Fibroblast of the conjunctiva (primary cell): Measurements from ENCODE around the gene ADIPOR2.
"Not testable (repeated sequence)": the region's sequence is repeated elsewhere in the genome, so short reads cannot be mapped to it uniquely, and the experiment has no call there.

ENCODE experiments used
- DNase-seq: peaks from one replicate; pipeline ENCODE4 v3.0.0-alpha.2; 2010; ENCODE audit warnings: low read depth

The ADIPOR2 gene

DNA sequence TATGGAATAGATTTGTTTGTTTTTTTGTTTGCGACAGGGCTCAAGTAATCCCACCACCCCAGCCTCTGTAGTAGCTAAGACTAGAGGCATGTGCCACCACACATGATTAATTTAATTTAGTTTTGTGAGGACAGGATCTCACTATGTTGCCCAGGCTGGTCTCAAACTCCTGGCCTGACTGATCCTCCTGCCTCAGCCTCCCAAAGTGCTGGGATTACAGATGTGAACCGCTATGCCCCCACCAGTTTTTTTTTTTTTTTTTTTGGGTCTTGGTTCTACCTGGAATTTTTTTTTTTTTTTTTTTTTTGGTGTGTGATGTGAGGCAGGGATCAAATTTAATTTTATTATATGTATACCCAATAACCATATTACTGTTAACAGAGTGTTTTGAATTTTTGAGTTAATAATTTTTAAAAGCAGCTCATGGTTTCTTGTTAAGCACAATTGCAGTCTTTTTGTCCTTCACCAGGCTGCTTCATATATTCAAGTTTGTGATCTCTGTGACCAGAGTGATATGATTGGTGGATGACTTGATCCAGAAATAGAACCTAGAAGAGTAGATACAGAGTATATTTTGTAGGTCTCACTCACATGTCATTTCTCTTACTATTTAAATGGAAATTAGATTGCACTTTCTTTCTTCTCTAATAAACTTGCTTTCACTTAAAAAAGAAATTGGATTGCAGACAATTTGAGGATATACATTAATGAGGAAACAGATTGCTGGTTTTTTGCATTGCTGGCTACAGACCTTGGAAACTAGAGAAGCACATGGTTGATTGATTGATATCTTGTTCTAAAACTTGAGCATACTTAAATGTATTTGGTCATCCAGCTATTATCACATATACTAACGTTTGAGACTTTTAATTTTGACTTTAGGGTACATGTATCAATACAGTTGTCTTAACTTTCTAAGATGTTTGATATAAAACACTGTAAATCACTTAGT lies 13.2 kb downstream of the ADIPOR2 start:
- DNase-seq = no peak

DNA sequence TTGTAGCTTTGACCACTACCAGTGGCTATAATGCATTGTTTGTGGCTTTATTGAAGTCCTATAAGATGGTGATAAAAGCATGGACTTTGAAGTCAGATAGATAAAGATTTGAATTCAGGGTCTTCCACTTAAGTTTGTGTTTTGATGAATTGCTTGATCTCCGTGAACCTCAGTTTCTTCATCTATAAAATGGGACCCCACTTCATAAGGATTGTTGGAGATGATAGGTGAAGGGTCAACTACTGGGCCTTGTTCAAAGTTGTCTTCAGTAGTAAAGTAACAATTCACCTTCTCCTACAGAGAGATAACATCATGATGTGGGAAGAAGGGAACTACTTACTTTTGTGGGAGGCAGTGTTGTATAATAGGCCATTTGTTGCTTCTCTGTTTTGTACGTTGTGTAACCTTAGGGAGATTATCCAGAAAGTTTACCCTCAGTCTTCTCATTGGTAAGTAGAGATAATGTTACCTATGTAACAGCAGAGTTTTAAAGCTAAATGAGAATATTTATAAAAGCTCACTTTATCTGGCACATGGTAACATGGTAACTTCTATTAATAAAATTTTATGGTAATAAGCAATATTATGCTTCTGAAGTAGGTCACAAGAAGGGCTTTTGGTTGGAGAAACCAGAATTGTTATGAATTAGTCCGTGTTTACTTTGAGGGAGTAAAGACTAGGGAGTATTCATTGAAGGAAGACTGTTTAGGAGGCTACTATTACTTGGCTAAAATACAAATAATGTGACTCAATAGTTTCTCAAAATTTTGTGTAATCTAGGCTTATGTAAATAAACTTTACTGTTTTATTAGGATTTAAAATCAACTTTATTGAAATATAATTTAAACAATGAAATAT lies 15.1 kb downstream of the ADIPOR2 start:
- no peak for DNase-seq

DNA sequence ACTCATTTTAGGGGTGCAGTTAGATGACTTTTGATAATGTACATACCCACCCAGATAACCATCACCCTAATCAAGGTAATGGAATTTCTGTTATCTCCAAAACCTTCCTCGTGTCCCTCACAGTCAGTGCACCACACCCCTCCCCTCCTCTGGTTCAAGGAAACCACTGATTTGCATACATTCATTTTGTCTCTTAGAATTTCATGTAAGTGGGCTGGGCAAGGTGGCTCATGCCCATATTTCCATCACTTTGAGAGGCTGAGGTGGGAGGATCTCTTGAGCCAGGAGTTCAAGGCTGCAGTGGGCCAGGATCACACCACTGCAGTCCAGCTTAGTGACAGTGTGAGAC lies 15.7 kb downstream of the ADIPOR2 start:
- DNase-seq = no peak

DNA sequence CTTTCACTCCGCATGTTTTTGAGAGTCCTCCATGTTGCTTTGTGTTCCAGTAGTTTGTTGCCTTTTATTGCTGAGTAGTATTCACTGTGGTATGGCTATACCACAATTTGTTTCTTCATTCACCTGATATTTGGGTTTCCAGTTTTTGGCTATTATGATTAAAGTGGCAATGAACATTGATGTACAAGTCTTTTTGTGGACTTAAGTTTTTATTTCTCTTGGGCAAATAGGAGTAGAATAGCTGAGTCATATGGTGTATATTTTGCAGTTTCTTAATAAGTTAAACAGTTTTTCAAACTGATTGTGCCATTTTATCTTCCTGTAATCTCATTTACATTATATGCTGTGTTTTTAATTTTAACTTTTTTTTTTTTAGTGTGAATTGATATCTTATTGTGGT lies 16.2 kb downstream of the ADIPOR2 start:
- no peak for DNase-seq

DNA sequence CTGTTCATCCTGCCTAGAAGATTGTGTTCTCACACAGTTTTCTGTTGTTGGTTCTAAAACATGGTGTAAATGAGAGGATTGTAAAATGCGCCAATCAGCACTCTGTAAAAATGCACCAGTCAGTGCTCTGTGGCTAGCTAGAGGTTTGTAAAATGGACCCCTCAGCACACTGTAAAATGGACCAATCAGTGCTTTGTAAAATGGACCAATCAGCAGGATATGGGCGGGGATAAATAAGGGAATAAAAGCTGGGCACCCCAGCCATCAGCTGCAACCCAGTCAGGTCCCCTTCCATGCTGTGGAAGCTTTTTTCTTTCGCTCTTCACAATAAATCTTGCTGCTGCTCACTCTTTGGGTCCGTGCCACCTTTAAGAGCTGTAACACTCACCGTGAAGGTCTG lies 19.1 kb downstream of the ADIPOR2 start:
- DNase-seq = not testable (repeated sequence)

DNA sequence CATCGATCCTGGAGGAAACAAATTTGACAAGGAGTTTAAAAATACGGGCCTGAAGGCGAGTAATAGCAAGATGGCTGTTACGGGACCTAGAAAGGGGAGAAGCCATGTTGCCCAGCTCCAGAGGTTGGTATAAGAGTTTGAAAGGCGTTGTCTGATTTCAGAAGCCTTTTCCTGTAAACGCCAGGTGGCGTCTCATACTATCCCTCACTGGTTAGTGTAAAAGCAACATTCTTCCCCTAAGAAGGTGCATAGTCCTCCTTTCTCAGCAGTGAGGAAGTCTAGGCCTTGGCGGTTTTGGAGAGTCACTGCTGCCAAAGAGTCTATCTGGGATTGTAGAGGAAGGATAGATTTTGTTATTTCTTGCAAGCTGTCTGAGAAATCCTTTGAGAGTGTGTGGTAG lies 20.0 kb downstream of the ADIPOR2 start:
- DNase-seq = not testable (repeated sequence)

DNA sequence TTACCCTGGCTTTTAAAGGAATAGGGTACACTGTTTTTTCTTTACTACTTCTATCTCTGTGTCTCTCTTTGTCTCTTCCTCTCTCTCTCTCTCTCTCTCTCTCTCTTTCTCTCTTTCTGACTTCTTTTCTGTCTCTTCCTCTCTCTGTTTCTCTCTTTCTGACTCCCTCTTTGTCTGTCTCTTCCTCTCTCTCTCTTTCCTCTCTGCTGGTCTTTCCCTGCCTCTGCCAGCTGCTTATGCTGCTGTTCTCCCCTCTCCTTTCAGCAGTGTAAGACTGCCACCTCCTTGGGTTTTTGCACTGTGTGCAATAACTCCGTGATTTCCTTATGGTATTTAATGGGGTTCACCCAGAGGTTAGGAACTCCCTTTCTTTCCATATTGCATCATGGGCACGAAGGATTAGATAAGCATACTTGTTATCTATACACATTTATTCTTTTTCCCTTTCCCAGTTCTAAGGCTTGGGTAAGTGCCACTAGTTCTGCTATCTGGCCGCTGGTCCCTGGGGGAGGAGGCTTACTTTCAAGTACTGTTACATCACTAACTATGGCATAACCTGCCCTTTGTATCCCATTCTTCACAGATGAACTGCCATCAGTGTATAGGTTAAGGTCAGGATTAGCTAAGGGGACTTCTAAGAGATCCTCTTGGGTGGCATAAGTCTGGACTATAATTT lies 20.8 kb downstream of the ADIPOR2 start:
- DNase-seq = not testable (repeated sequence)

DNA sequence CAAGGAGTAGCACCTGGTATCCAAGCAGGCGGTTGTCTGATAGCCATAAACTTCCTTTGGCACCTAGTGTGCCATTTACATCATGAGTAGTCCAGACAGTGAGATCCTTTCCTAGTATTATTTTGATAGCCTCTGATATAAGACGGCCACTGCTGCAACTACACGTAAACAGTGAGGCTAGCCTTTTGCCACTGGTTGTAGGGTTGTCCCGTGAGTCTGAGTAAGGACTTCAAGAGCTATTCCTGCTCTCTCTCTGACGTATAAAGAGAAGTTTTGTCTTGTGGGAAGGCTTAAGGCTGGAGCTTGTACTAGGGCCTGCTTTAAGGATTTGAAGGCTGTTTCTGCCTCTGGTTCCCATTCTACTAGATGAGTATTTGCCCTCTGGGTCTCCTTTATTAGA lies 21.4 kb downstream of the ADIPOR2 start:
- DNase-seq = not testable (repeated sequence)

DNA sequence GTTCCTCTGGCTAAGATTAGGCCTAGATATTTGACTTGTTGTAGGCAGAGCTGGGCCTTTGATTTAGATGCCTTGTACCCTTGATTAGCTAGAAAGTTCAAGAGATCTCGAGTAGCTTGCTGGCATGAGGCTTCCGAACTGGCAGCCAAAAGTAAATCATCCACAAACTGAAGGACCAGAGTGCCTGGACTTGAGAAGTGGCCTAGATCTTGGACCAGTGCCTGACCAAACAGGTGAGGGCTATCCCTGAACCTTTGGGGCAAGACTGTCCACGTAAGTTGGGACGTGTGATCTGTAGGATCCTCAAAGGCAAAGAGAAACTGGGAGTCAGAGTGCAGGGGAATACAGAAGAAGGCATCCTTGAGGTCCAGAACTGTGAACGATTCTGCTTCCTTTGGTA lies 22.0 kb downstream of the ADIPOR2 start:
- DNase-seq = not testable (repeated sequence)

DNA sequence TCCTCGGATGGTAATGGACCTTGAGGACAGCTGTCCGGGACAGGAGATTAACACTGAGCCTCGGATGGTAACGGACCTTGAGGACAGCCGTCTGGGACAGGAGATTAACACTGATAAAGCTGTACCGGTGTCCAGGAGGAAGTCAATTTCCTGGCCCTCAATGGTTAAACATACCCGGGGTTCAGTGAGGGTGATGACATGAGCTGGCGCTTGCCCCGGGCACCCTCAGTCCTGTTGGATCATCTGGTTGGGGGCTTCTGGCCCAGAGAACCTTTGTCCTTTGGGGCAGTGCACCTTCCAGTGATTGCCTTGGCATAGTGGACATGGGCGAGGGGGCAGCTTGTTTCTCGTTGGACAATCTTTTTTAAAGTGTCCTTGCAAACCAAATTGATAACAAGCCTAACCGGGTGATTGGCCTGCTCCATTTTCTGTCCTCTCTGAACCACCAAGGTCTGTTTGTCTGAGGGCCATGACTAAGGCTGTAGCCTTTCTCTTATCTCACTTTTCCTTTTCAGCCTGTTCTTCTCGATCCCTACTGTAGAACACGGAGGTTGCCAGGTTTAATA lies 23.0 kb downstream of the ADIPOR2 start:
- DNase-seq = not testable (repeated sequence)

DNA sequence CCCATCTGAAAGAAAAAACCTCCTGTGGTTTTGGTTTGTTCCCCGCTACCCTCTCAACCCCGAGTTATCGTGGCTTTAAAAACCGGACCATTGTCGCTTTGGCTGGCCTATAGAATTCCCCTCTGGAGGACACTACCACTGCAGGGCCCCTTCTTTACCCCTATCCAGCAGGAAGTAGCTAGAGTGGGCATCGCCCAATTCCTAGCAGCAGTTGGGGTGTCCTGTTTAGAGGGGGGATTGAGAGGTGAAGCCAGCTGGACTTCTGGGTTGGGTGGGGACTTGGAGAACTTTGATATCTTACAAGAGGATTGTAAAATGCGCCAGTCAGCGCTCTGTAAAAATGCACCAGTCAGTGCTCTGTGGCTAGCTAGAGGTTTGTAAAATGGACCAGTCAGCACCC lies 24.6 kb downstream of the ADIPOR2 start:
- DNase-seq = not testable (repeated sequence)

DNA sequence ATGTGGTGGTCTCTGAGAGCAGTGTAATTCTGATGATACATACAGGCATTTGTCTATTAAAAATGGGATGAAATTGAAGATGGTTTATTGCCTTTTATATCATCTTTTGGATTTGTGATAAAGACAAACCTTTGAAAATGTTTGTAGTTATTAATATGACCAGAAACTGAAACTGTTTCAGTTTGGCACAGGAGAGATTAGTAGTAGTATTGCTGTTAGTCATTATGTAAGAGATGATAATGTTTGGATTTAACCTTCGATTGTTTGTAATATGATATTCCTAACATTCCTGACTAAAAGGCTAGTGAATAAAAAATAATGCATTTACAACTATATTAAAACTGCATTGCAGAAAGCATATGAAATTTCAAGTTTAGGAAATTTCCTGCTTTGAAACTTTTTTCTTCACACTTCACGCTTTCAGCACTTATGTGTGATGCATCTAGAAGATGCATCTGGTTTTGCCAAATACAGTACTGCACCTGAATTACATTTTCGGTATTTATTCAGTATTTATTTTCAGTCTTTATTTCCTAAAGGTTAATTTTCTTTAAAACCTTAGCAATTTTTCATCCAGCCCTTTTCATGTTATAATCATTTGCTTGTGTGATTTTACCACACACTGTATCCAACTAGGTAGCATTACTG lies 25.5 kb downstream of the ADIPOR2 start:
- DNase-seq = no peak

DNA sequence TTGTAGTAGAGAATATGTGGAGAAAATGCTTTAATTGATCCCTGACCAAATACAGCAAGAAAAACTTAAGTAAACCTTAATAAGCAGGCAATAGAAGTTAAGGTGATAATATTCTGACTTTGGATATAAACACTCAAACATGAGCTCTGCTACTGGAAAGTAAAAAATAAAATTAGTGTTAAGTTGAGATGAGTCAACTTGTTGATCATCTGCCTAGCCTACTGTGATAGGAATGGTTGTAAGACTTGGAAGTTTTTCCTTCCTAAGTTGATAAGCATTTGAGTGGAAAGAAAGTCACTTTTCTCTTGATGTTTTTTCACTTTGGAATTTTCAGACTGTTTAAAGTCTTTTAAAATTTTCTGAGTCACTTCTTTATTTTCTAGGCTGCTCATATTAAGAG lies 26.0 kb downstream of the ADIPOR2 start:
- no peak for DNase-seq

DNA sequence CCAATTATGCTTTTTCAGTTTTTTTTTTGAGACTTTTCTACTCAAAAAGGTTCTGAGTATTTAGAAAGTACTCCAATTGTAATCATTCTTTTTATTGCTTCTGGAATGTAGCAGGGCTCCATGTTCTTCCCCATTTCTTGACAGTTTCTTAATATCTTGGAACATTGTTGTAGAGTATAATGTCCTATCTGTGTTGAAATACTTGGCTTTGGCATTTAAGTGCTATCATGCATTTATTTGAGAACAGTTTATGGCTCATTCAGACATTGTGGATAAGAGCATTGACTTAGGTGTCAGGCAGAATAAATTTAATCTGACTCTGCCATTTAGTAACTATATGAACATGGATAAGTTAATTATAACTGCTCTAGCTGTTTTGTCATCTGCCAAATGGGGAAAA lies 28.3 kb downstream of the ADIPOR2 start:
- no peak for DNase-seq

DNA sequence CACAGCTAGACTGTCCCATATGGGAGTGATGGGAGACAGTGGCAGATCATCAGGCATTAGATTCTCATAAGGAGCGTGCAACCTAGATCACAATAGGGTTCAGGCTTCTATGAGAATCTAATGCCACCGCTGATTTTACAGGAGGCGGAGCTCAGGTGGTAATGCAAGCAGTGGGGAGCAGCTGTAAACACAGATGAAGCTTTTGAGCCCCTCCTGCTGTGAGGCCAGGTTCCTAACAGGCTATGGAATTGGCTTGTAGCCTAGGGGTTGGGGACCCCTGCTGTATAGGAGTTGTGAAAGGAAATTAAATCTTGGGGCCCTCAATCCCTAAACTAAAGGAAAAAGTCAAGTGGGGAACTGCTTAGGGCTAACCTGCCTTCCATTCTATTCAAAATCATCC lies 29.6 kb downstream of the ADIPOR2 start:
- no peak for DNase-seq

DNA sequence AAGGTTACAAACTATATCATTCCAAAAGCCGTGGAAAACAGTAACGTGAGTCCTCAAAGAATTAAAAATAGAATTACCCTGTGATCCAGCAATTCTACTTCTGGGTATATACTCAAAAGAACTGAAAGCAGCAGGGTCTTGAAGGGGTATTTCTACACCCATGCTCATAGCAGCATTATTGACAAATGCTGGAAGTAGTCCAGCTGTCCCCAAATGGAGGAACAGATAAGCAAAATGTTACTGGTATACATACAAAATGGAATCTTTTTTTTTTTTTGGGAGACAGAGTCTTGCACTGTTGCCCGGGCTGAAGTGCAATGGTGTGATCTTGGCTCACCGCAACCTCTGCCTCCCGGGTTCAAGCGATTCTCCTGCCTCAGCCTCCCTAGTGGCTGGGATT lies 32.9 kb downstream of the ADIPOR2 start:
- no peak for DNase-seq

DNA sequence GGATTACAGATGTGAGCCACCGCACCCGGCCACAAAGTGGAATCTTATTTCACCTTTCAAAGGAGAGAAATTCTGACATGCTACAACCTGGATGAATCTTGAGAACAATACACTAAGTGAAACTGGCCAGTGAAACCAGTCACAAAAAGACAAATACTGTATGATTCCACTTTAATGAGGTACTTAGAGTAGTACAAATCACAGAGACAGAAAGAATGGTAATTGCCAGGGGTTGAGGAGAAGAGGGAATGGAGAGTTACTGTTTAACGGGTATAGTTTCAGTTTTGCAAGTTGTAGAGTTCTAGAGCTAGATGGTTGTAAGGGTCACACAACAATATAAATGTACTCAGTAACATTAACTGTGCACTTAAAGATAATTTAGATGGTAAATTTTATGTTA lies 33.4 kb downstream of the ADIPOR2 start:
- DNase-seq = no peak

DNA sequence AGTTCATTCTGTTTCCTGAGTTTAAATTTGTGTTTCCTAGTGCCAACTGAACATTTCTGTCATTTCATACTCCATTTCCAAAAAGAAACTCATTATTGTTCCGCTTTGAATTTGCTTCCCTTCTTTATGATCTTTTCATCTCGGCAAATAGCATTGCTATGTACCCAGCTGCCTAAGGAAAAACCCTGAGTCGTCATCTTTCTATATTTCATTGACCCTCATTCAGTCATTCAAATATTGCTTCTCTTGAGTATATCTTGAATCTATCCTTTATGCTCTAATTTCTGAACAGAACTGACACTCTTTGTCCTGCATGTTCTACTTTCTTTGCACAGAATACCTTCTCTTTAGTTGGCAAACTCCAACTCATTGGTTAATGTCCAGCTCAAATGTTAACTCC lies 35.9 kb downstream of the ADIPOR2 start:
- no peak for DNase-seq

DNA sequence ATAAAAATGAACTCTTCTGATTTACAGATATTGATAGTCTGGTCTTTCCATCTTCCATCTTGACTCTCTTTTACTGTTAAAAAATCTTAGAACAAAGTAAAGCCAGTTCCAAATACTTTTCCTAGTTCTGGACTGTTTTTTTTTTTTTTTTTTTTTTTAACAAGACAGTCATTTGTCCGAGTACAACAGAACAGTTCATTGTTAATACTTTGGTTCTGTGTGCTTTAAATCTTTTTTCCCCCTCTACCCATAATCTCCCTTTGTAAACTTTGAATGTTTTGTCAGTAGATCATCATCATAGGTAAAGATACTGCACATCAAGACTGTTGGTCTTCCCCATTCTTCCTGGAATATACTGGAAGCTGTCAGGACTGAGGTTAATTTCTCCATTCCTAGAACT lies 38.0 kb downstream of the ADIPOR2 start:
- no peak for DNase-seq

DNA sequence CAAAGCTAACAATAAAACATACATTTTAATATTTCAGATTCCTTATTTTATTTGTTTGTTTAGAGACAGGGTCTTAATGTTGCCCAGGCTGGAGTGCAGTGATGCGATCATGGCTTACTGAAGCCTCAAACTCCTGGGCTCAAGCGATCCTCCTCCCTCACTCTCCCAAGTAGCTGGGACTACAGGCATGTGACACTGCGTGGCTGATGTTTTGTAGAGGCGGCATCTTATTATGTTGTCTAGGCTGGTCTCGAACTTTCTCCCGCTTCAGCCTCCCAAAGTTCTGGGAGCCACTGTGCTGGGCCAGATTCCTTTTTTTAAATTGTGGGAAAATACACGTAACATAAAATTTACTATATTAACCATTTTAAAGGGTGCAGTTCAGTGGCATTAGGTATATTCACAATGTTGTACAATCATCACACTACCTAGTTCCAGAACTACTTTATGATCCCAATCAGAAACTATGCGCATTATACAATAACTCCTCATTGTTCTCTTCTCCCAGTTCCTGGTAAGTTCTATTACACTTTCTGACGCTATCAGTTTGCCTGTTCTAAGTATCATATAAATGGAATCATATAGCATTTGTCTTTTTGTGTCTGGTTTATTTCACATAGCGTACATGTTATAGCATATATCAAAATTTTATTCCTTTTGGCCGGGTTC lies 40.3 kb downstream of the ADIPOR2 start:
- DNase-seq = no peak

DNA sequence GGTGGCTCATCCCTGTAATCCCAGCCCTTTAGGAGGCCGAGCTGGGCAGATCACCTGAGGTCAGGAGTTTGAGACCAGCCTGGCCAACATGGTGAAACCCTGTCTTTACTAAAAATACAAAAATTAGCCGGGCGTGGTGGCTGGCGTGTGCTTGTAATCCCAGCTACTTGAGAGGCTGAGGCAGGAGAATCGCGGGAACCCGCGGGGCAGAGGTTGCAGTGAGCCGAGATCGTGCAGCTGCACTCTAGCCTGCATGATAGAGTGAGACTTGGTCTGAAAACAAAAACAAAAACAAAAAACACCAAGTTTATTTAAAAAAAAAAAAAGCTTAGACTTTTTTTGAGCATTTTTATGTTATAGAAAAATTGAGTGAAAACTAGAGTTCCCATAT lies 40.8 kb downstream of the ADIPOR2 start:
- not testable (repeated sequence) for DNase-seq
